ENCODE measurements around the gene ANKFN1.

The ANKFN1 gene

DNA sequence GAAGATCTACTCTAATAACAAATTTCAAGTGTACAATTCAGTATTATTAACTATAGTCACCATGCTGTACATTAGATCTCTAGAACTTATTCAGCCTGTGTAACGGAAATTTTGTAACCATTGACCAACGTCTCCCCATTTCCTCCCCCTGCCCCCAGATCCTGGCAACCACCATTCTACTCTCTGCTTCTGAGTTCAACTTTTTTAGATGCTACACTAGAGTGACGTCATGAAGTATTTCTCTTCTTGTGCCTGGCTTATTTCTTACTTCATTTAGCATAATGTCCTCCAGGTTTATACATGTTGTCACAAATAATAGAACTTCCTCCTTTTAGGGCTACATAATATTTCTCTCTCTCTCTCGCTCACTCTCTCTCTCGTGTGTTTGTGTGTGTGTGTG, 157.5 kb downstream of the ANKFN1 start:
- WGBS (ENCODE audit: insufficient coverage, insufficient read length) = no CpG with 5 or more reads among the region's 5 CpGs
- H3K27me3 ChIP-seq (ENCODE audit: control insufficient read depth, insufficient read depth, low read length) = no peaks in the 10 kb centered on the region
- no peak overlapping the region for H3K4me3 ChIP-seq (ENCODE audit: low read length)
- H3K9me3 ChIP-seq (ENCODE audit: control insufficient read depth, insufficient read depth, low read length) = no peaks in the 10 kb centered on the region
- no peak overlapping the region for H3K27ac ChIP-seq (ENCODE audit: low read length)
- H3K36me3 ChIP-seq (ENCODE audit: control insufficient read depth, insufficient read depth, low read length) = no peaks in the 10 kb centered on the region
- DNase-seq (ENCODE audit: low read depth, low spot score) = no peak
- peaks cover 2% of the 10 kb centered on the region; the same call in 1 of the 2 replicates for H3K4me1 ChIP-seq (ENCODE audit: control insufficient read depth, insufficient read depth, low read length)

DNA sequence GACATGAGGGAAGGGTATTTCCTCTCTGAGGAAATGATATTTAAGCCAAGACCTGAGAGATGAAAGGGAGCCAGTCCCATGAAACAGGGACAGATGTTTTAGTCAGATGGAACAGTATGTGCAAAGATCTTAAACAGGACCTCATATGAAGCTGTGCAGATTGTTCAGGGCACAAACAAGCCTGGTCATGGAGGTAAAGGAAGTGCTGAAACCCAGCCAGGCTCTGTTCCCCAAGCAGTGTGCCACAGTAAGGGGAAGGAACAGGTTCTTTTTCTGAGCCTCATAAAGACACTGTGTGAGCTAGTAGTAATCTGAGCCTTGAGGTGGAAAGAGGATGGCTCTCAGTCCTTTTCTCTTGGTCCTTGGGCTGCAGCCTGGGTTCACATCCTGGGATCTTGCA, 159.9 kb downstream of the ANKFN1 start:
- DNase-seq (ENCODE audit: low read depth, low spot score) = no peak
- Histone ChIP-seq H3K4me1 (ENCODE audit: control insufficient read depth, insufficient read depth, low read length) (peaks cover 2% of the 10 kb centered on the region; the same call in 1 of the 2 replicates), H3K9me3 (ENCODE audit: control insufficient read depth, insufficient read depth, low read length) (no peaks in the 10 kb centered on the region), H3K27ac (ENCODE audit: low read length) (no peak overlapping the region), H3K36me3 (ENCODE audit: control insufficient read depth, insufficient read depth, low read length) (no peaks in the 10 kb centered on the region), H3K4me3 (ENCODE audit: low read length) (no peak overlapping the region), H3K27me3 (ENCODE audit: control insufficient read depth, insufficient read depth, low read length) (no peaks in the 10 kb centered on the region)

DNA sequence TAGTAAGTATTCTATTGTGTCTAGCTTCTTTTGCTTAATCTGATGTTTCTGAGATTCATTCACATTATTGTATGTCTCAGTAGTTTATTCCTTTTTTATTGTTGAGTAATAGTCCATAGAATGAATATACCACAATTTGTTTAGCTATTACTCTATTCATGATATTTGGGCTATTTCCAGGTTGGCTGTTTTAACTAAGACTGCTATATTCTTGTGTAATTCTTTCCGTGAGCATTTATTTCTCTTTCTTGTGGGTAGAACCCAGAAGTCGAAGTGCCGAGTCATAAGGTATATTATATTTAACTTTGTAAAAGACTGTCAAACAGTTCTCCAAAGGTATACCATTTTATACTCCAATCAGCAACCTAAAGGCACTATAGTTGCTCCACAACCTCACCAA, 160.8 kb downstream of the ANKFN1 start:
- no CpG with 5 or more reads among the region's 3 CpGs for WGBS (ENCODE audit: insufficient coverage, insufficient read length)
- Histone ChIP-seq H3K36me3 (ENCODE audit: control insufficient read depth, insufficient read depth, low read length) (no peaks in the 10 kb centered on the region), H3K9me3 (ENCODE audit: control insufficient read depth, insufficient read depth, low read length) (no peaks in the 10 kb centered on the region), H3K4me3 (ENCODE audit: low read length) (no peak overlapping the region), H3K27ac (ENCODE audit: low read length) (no peak overlapping the region), H3K27me3 (ENCODE audit: control insufficient read depth, insufficient read depth, low read length) (no peaks in the 10 kb centered on the region), H3K4me1 (ENCODE audit: control insufficient read depth, insufficient read depth, low read length) (peaks cover 2% of the 10 kb centered on the region; the same call in 1 of the 2 replicates)
- DNase-seq (ENCODE audit: low read depth, low spot score) = no peak

DNA sequence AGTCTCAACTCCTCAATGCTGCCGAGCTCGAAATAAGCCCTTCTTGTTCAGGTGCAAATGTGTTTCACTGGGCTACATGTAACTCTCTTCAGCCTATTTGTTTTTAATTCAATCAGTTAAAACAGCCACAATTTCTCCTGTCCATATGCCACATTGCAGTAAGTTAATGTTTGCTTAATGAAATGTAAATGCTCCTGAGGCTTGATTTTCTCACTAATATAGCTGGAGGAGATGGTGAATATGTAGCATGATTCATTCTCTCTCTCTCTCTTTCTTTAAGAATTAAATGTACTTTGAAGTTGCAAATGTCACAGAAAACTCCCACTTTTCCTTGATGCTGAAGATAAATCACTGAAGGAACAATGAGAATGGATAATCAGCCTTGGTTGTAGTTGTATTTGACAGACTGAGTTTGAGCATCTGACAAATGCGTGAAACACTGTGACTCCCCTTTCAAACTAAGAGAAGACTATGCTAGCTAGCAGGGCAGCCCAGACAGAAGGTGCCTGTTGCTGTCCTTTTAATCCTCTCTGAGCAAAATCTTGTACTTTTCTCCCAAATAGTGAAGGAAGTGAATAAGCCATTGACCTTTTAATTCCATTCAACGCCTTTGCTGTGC, 161.8 kb downstream of the ANKFN1 start:
- no peak for DNase-seq (ENCODE audit: low read depth, low spot score)
- H3K4me3 ChIP-seq (ENCODE audit: low read length) = no peak overlapping the region
- H3K27ac ChIP-seq (ENCODE audit: low read length) = no peak overlapping the region
- H3K4me1 ChIP-seq (ENCODE audit: control insufficient read depth, insufficient read depth, low read length) = peaks cover 2% of the 10 kb centered on the region; the same call in 1 of the 2 replicates
- no peaks in the 10 kb centered on the region for H3K27me3 ChIP-seq (ENCODE audit: control insufficient read depth, insufficient read depth, low read length)
- H3K9me3 ChIP-seq (ENCODE audit: control insufficient read depth, insufficient read depth, low read length) = no peaks in the 10 kb centered on the region
- no peaks in the 10 kb centered on the region for H3K36me3 ChIP-seq (ENCODE audit: control insufficient read depth, insufficient read depth, low read length)
- no CpG with 5 or more reads among the region's 4 CpGs for WGBS (ENCODE audit: insufficient coverage, insufficient read length)

DNA sequence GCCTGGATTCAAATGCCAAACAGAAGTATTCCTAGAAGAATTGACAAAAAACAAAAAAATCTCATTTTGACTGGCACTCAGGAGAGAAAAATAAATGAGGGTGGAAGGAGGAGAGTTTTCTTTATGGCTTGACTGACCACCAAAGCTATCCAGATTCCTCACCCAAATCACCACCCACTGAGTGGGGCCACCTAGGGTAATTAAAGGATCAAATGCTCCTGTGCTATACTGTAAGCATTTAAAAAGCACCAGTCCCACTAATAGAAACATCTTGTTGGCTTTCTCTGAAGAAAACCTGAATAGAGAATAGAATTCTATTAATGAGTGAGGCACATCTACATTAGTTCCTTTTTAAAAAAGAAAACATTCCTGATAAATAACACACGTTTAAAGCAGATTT, 163.3 kb downstream of the ANKFN1 start:
- no peaks in the 10 kb centered on the region for H3K27me3 ChIP-seq (ENCODE audit: control insufficient read depth, insufficient read depth, low read length)
- H3K36me3 ChIP-seq (ENCODE audit: control insufficient read depth, insufficient read depth, low read length) = no peaks in the 10 kb centered on the region
- H3K9me3 ChIP-seq (ENCODE audit: control insufficient read depth, insufficient read depth, low read length) = no peaks in the 10 kb centered on the region
- no peak overlapping the region for H3K27ac ChIP-seq (ENCODE audit: low read length)
- peaks cover 4% of the 10 kb centered on the region; the same call in 1 of the 2 replicates for H3K4me1 ChIP-seq (ENCODE audit: control insufficient read depth, insufficient read depth, low read length)
- no peak for DNase-seq (ENCODE audit: low read depth, low spot score)
- H3K4me3 ChIP-seq (ENCODE audit: low read length) = no peak overlapping the region
- no CpG with 5 or more reads among the region's 1 CpG for WGBS (ENCODE audit: insufficient coverage, insufficient read length)

DNA sequence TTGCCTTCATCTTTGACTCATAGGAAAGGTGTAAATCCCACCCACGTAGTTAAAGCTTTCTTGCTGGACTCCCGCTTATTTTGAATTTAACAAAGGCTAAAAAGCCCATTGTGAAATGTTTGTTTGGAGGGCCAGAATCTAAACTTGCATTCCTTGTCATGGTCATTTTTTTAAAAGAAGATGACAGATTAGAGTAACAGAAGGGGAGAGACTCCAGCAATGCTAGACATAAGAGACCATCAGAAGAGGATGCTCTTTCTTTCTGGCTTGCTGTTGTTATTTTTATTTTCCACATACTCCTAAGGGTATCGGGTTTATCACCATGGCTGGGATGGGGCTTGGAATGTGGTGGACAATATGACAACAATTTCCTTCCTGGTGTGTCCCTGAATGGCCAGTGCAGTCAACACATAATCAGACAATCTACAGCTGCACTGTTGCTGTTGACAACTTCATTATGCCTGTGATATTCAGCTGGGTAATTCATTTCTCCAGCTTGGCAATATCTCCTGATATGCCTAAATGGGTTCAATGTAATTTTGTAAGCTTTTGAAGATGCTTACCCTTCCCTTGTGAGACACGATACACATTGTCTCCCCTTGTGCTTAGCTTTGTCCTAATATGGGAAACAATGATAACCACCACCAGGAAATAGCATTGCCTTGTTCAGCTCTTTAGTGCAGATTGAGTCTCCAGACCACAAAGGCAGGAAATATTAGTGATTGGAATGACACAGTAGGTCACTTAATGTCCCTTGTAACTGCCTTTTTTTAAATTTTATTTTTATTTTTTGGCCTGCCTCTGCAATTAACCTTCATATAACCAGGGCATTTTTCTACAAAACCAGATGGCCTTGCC, 164.3 kb downstream of the ANKFN1 start:
- no peak for DNase-seq (ENCODE audit: low read depth, low spot score)
- Histone ChIP-seq H3K36me3 (ENCODE audit: control insufficient read depth, insufficient read depth, low read length) (no peaks in the 10 kb centered on the region), H3K4me1 (ENCODE audit: control insufficient read depth, insufficient read depth, low read length) (peaks cover 4% of the 10 kb centered on the region; the same call in 1 of the 2 replicates), H3K9me3 (ENCODE audit: control insufficient read depth, insufficient read depth, low read length) (no peaks in the 10 kb centered on the region), H3K4me3 (ENCODE audit: low read length) (no peak overlapping the region), H3K27ac (ENCODE audit: low read length) (no peak overlapping the region), H3K27me3 (ENCODE audit: control insufficient read depth, insufficient read depth, low read length) (no peaks in the 10 kb centered on the region)
- no CpG with 5 or more reads among the region's 4 CpGs for WGBS (ENCODE audit: insufficient coverage, insufficient read length)

DNA sequence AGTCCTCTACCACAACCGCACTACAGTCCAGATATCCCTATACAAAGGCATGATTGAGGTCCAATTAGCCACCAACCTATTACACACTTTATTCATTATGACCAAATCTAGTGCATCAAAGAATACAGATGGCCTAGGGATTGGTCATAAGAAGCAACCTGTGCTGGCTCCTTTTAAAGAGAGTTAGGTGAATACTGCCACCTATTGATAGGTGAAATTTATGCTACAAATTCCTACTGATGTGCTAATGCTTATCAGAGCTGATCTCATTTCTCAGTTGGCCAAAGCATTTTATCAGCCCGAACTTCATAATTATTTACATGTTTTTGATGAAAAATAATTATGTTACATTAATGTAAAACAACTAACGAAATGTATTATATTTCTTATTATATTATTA, 166.3 kb downstream of the ANKFN1 start:
- no peaks in the 10 kb centered on the region for H3K27me3 ChIP-seq (ENCODE audit: control insufficient read depth, insufficient read depth, low read length)
- H3K27ac ChIP-seq (ENCODE audit: low read length) = no peak overlapping the region
- WGBS (ENCODE audit: insufficient coverage, insufficient read length) = no CpG with 5 or more reads among the region's 3 CpGs
- no peak overlapping the region for H3K4me3 ChIP-seq (ENCODE audit: low read length)
- DNase-seq (ENCODE audit: low read depth, low spot score) = no peak
- H3K36me3 ChIP-seq (ENCODE audit: control insufficient read depth, insufficient read depth, low read length) = no peaks in the 10 kb centered on the region
- no peaks in the 10 kb centered on the region for H3K9me3 ChIP-seq (ENCODE audit: control insufficient read depth, insufficient read depth, low read length)
- peaks cover 4% of the 10 kb centered on the region; the same call in 1 of the 2 replicates for H3K4me1 ChIP-seq (ENCODE audit: control insufficient read depth, insufficient read depth, low read length)

DNA sequence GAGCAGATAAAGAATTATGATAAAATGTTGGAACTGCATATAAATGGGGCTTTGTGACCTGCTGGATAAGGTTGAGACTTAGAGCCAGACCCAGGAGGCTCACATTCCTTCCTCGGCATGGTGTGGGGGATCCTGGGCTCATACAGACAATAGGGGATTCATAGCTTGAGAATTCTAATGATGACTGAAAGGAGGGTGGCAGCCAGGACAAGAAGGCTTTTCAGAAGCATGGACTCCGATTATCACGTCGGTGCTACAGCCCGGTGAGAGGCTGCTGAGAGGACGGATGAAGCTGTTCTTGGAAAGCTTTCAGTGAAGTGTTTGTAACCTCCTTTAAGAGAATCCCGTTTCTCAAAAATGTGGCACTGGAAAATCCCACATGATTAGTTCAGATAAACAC, 167.2 kb downstream of the ANKFN1 start:
- H3K9me3 ChIP-seq (ENCODE audit: control insufficient read depth, insufficient read depth, low read length) = no peaks in the 10 kb centered on the region
- no peak overlapping the region for H3K27ac ChIP-seq (ENCODE audit: low read length)
- no peak for DNase-seq (ENCODE audit: low read depth, low spot score)

DNA sequence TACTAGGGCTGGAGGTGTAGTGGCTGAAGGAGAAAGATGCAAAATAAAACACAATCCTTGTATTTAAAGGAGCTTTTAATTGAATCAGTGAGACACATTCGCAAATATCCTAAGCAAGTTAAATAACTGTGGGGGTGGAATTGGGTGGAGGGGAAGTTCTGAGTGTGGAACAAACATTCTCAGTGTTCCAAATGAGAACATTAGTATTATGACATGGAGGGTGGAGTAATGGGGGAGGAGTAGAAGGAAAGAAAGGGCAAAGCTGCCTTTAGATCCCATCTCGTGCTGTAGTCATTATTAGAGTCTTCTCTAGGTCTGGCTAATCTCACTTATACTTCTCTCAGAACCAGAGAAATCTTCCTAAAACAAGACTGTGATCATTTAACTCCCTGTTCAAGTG, 169.7 kb downstream of the ANKFN1 start:
- no peak for DNase-seq (ENCODE audit: low read depth, low spot score)
- Histone ChIP-seq H3K4me3 (ENCODE audit: low read length) (no peak overlapping the region), H3K36me3 (ENCODE audit: control insufficient read depth, insufficient read depth, low read length) (no peaks in the 10 kb centered on the region), H3K4me1 (ENCODE audit: control insufficient read depth, insufficient read depth, low read length) (peaks cover 2% of the 10 kb centered on the region; the same call in 1 of the 2 replicates), H3K27ac (ENCODE audit: low read length) (no peak overlapping the region), H3K9me3 (ENCODE audit: control insufficient read depth, insufficient read depth, low read length) (no peaks in the 10 kb centered on the region), H3K27me3 (ENCODE audit: control insufficient read depth, insufficient read depth, low read length) (no peaks in the 10 kb centered on the region)
- no CpG with 5 or more reads among the region's 2 CpGs for WGBS (ENCODE audit: insufficient coverage, insufficient read length)

More for the DNA sequence above, 167.2 kb downstream of the ANKFN1 start:
- Histone ChIP-seq H3K4me1 (ENCODE audit: control insufficient read depth, insufficient read depth, low read length) (peaks cover 3% of the 10 kb centered on the region; the same call in 1 of the 2 replicates), H3K27me3 (ENCODE audit: control insufficient read depth, insufficient read depth, low read length) (no peaks in the 10 kb centered on the region), H3K36me3 (ENCODE audit: control insufficient read depth, insufficient read depth, low read length) (no peaks in the 10 kb centered on the region), H3K4me3 (ENCODE audit: low read length) (no peak overlapping the region)
- WGBS (ENCODE audit: insufficient coverage, insufficient read length) = no CpG with 5 or more reads among the region's 7 CpGs

DNA sequence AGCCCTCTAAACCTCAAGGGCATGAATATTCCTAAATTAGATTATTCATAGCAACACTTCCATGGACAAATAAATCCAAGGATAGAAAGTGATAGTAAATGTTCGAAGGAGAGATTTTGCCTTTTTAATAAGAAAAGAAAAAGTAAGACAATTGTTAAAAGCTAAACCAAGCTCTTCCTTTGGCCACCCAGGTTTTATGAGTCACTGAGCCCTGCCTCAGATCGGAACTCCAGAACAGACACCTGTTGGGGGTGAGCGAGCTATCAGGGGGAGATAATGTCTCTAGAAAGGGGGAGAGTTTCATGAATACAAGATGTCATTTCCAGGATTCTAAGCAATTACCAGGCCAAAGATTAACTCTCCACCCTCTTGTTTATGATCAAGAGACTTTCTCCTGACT, 171.4 kb downstream of the ANKFN1 start:
- Histone ChIP-seq H3K27me3 (ENCODE audit: control insufficient read depth, insufficient read depth, low read length) (no peaks in the 10 kb centered on the region), H3K4me1 (ENCODE audit: control insufficient read depth, insufficient read depth, low read length) (peaks cover 2% of the 10 kb centered on the region; the same call in 1 of the 2 replicates), H3K9me3 (ENCODE audit: control insufficient read depth, insufficient read depth, low read length) (no peaks in the 10 kb centered on the region), H3K4me3 (ENCODE audit: low read length) (no peak overlapping the region), H3K27ac (ENCODE audit: low read length) (no peak overlapping the region), H3K36me3 (ENCODE audit: control insufficient read depth, insufficient read depth, low read length) (no peaks in the 10 kb centered on the region)
- no peak for DNase-seq (ENCODE audit: low read depth, low spot score)
- 100% methylated on average over 1 of the region's 3 CpGs for WGBS (ENCODE audit: insufficient coverage, insufficient read length)
